Ascending aorta (tissue), 2 donors: ENCODE measurements around the gene XK. TPM values are rescaled to one million over a fixed set of nuclear protein-coding genes. Genes with fewer than 3 reads are reported as not detected.

ENCODE experiments used
- DNase-seq, 2 donors: peaks; one replicate each; pipeline ENCODE4 v3.0.0-alpha.2; 2019; ENCODE audit warnings: low spot score in 2 of 2
- H3K27ac ChIP-seq, 2 donors: fragments of 200-600 bp; sonication (generic); one replicate each; pipeline ENCODE4 v1.5.1; 2016 to 2017; ENCODE audit warnings: mild to moderate bottlenecking in 1 of 2
- H3K27me3 ChIP-seq: fragments of 200-600 bp; sonication (generic); one replicate; pipeline ENCODE4 v1.5.1; 2017
- H3K36me3 ChIP-seq, 2 donors: fragments of 200-600 bp; sonication (generic); one replicate each; pipeline ENCODE4 v1.5.1; 2016
- H3K4me1 ChIP-seq, 2 donors: fragments of 200-600 bp; sonication (generic); one replicate each; pipeline ENCODE4 v1.5.1; 2016 to 2017; ENCODE audit warnings: mild to moderate bottlenecking in 1 of 2
- H3K4me3 ChIP-seq, 2 donors: fragments of 200-600 bp; sonication (generic); one replicate each; pipeline ENCODE4 v1.5.1; 2016 to 2017; ENCODE audit warnings: mild to moderate bottlenecking in 1 of 2
- H3K9me3 ChIP-seq, 2 donors: fragments of 200-600 bp; sonication (generic); one replicate each; pipeline ENCODE4 v1.5.1; 2016
- intact Hi-C: fragments of 100-400 bp; cut with DNase I; formaldehyde crosslinking; loops from one replicate; pipeline ENCODE4 v1.15.1; 2023
- total RNA-seq: library from RNA; depleted of rRNA; stranded (reverse); fragments of >200 nt; gene quantifications from one replicate; pipeline ENCODE4 v1.1.0, GENCODE V29; 2016
- TF ChIP-seq, protein P1 (sequence below), 3 experiments: fragments of 200-600 bp in 2 of 3; fragments of 450-650 bp in 1 of 3; sonication (generic) in 2 of 3; IDR thresholded peaks; one replicate each; pipeline ENCODE4 v1.5.1; 2016 to 2019; ENCODE audit warnings: antibody characterized with exemption in 3 of 3, mild to moderate bottlenecking in 1 of 3, moderate library complexity in 1 of 3

The XK gene
- total RNA-seq, 1 donor from 2014 or later: 0.53 TPM

DNA sequence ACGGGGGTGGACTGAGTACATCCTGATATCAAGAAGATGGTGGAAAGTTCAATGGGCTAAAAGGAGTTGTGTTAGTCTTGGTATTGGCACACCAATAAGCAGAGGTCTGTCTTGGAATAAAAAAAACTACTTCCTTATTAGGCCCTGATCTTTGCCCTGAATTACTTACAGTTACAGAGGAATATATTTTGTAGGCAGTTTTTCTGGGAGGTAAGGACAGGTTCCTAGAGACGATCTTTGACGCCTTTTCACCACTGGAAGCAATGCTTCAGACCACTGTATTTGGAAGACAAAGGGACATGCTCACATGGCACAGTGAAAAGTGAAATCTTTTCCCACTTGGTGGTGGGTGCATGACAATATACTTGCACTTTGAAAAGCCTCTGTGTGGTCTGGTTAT is 618 bp upstream of the XK start:
- no peaks in the 10 kb centered on the region for H3K9me3 ChIP-seq
- H3K4me3 ChIP-seq: peak overlapping the region; percentile 66 to 70
- TF ChIP-seq, protein P1, sequence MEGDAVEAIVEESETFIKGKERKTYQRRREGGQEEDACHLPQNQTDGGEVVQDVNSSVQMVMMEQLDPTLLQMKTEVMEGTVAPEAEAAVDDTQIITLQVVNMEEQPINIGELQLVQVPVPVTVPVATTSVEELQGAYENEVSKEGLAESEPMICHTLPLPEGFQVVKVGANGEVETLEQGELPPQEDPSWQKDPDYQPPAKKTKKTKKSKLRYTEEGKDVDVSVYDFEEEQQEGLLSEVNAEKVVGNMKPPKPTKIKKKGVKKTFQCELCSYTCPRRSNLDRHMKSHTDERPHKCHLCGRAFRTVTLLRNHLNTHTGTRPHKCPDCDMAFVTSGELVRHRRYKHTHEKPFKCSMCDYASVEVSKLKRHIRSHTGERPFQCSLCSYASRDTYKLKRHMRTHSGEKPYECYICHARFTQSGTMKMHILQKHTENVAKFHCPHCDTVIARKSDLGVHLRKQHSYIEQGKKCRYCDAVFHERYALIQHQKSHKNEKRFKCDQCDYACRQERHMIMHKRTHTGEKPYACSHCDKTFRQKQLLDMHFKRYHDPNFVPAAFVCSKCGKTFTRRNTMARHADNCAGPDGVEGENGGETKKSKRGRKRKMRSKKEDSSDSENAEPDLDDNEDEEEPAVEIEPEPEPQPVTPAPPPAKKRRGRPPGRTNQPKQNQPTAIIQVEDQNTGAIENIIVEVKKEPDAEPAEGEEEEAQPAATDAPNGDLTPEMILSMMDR (IDR thresholded peaks at IDR 0.05): no peak
- intact Hi-C loops: loop anchor here (5.0 to 10.0 kb wide), 3 partner anchors 113 to 160 kb away; partner anchors contain the start of genes DYNLT3 and LANCL3
- no peaks in the 10 kb centered on the region for H3K27me3 ChIP-seq
- H3K36me3 ChIP-seq: no peaks in the 10 kb centered on the region
- H3K4me1 ChIP-seq: no peaks in the 10 kb centered on the region
- DNase-seq: no peak
- peak overlapping the region; percentile 79 to 83 for H3K27ac ChIP-seq

DNA sequence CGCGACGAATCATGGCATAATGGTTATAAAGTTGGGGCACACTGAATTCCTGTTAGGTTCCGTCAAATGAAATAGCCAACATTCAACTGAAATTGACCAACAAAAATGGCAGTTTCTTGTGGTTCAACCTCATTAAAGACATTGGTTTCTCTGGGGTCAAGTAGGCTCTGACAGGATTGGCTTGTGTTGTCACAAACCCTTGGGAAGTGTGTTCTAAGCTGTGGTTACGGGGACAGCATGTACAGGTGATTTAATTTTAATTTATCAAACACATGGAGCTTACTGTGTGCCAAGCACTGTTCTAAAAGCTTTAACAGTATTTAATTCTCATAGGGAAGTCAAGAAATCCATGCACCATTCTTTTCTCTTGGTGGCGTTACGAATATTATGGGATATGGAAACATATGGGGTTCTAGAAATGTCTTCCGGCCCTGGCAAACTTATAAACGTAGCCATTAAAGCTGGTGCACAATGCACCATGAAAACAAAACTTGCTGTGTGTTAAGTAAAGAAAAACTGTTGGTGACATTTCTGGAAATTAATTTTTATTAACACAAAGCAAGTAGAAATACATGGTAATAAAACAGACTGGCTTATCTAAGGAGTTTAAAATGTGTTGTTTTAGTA is 891 bp downstream of the XK start:
- Histone ChIP-seq H3K4me1 (no peaks in the 10 kb centered on the region), H3K27ac (peak overlapping the region in 1 of 2 donors; percentile 79), H3K9me3 (no peaks in the 10 kb centered on the region), H3K36me3 (no peaks in the 10 kb centered on the region), H3K27me3 (no peaks in the 10 kb centered on the region), H3K4me3 (peak overlapping the region; percentile 66 to 70)
- intact Hi-C loops: loop anchor here (5.0 to 10.0 kb wide), 3 partner anchors 114 to 162 kb away; partner anchors contain the start of genes DYNLT3 and LANCL3
- DNase-seq: no peak
- TF ChIP-seq, protein P1 (IDR thresholded peaks at IDR 0.05): no peak

DNA sequence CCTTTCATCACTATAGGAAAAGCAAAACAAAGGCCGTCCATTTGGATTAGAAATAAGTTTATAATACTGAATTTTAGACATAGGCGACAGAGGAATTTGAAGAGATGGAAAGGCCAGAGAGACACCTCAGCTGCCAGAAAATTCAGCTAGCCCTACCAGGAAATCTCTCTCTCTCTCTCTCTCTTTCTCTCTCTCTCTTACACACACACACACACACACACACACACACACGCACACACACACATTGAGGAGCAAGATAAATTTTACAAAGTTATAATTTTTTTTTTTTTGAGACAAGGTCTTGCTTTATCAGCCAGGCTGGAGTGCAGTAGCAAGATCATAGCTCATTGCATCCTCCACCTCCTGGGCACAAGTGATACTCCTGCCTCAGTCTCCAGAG is 1.4 kb downstream of the XK start:
- Histone ChIP-seq H3K36me3 (no peaks in the 10 kb centered on the region), H3K4me3 (no peak overlapping the region), H3K27ac (no peak overlapping the region), H3K4me1 (no peaks in the 10 kb centered on the region), H3K27me3 (no peaks in the 10 kb centered on the region), H3K9me3 (no peaks in the 10 kb centered on the region)
- DNase-seq: no peak
- TF ChIP-seq, protein P1 (IDR thresholded peaks at IDR 0.05): no peak
- intact Hi-C loops: loop anchor here (5.0 to 10.0 kb wide), 3 partner anchors 115 to 162 kb away; partner anchors contain the start of genes DYNLT3 and LANCL3

DNA sequence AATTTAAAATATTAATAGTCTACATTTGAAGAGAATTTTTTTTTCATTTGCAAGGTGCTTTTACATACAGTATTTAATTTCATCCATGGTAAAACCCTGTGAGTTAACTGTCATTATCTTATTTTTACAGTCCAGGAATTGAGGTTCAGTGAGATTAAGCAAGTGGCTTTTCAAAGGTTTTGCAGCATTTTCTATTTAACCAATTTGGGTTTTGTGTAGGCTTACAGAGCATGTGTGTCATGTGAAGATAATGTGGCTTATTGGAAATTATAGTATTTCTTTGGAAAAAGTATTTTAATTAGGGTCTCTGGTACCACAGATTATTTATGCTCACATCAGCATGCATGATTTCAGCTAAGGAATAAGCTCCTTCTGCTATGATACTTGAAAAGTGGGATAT is 4.5 kb downstream of the XK start:
- intact Hi-C loops: no loop called here
- Histone ChIP-seq H3K27me3 (no peaks in the 10 kb centered on the region), H3K4me1 (no peaks in the 10 kb centered on the region), H3K36me3 (no peaks in the 10 kb centered on the region), H3K27ac (no peak overlapping the region), H3K9me3 (no peaks in the 10 kb centered on the region), H3K4me3 (no peak overlapping the region)
- DNase-seq: no peak
- TF ChIP-seq, protein P1 (IDR thresholded peaks at IDR 0.05): no peak

DNA sequence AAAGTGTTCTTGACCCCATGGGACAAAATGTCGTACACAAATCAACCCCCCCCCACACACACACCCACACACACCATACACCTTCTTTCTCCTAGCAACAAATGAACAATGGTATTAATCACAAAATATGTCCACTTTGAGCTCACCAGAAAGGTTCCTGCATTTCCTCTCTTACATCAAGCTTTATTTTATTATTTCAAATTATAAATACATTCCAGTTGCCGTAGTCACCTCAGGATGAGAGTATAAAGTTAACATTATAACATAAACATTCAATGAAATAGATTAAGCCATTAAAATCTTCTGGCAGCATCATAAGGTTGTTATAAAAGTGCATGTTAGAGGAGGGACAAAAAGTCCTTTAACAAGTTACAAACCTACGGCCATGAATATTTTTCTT is 7.3 kb downstream of the XK start:
- Histone ChIP-seq H3K27ac (no peak overlapping the region), H3K27me3 (no peaks in the 10 kb centered on the region)

More for the DNA sequence above, 7.3 kb downstream of the XK start:
- no peaks in the 10 kb centered on the region for H3K4me1 ChIP-seq
- no peak overlapping the region for H3K4me3 ChIP-seq
- TF ChIP-seq, protein P1 (IDR thresholded peaks at IDR 0.05): no peak
- no peaks in the 10 kb centered on the region for H3K9me3 ChIP-seq
- no peaks in the 10 kb centered on the region for H3K36me3 ChIP-seq
- no peak for DNase-seq
- intact Hi-C loops: no loop called here
